K562 (cell line): ENCODE data around the gene GRB14.

Source experiments
- CBX5 ChIP-seq: IDR thresholded peaks from 2 replicates; pipeline ENCODE4 v1.6.1; 2014; ENCODE audit warnings: low read depth, borderline replicate concordance
- KDM4B ChIP-seq, 2 experiments: fragments of 450-650 bp in 1 of 2; sonication (generic) in 1 of 2; IDR thresholded peaks; 2 replicates each; pipeline ENCODE4 v1.6.1; 2016 to 2017; ENCODE audit warnings: borderline replicate concordance in 2 of 2, antibody characterized with exemption in 1 of 2, low read depth in 1 of 2, mild to moderate bottlenecking in 1 of 2
- MXD1 ChIP-seq: fragments of 250-450 bp; sonication (Bioruptor Pico); IDR thresholded peaks from 2 replicates; pipeline ENCODE4 v1.8.0; 2021; ENCODE audit warnings: borderline replicate concordance, mild to moderate bottlenecking, moderate library complexity; ENCODE audit not compliant: poor library complexity, severe bottlenecking
- PTRF ChIP-seq: fragments of 450-650 bp; IDR thresholded peaks from 2 replicates; pipeline ENCODE4 v1.6.1; 2016; ENCODE audit warnings: mild to moderate bottlenecking, missing genetic modification characterization, missing compliant biosample characterization

GRCh38 chr2:164625378-164625971 lies 4.2 kb upstream of the GRB14 start:
- TF ChIP-seq CBX5, result no peak
- TF ChIP-seq MXD1 (CRISPR knock-in tag), result no peak
- TF ChIP-seq KDM4B (IDR thresholded peaks at IDR 0.05; ENCODE audit: borderline replicate concordance in 2 of 2, low read depth in 1 of 2), result no peak
- no peak for TF ChIP-seq PTRF (tag)
